MCF 10A (cell line): Measurements from ENCODE around the gene CTBP2. TPM values are rescaled to one million over a fixed set of nuclear protein-coding genes. Genes with fewer than 3 reads are reported as not detected.
A peak's percentile ranks its signal among the peaks of the same experiment; 100 is the strongest.

Source experiments
- BruUV-seq: library from RNA; stranded (reverse); fragments of 400-500 nt; replicated peaks from 2 replicates; lab custom pipeline; 2021; lab: Mats Ljungman, UMichigan
- CTCF ChIA-PET: fragments of 300-600 bp; sonication (Branson Sonifier 250); formaldehyde crosslinking; extraction: SDS; loops from one replicate; lab custom pipeline; 2021; ENCODE audit warnings: antibody characterized with exemption, inconsistent platforms; lab: Yijun Ruan, JAX
- POLR2A ChIA-PET: fragments of 300-600, 350-650 bp; sonication (Branson Sonifier 250); formaldehyde crosslinking; extraction: SDS; loops from one replicate; lab custom pipeline; 2020; ENCODE audit warnings: antibody characterized with exemption, inconsistent platforms; lab: Yijun Ruan, JAX
- DNase-seq: peaks from one replicate; pipeline ENCODE4 v3.0.0-alpha.2; 2018; ENCODE audit not compliant: unreplicated experiment
- H3K27ac Mint-ChIP-seq: one replicate; pipeline ENCODE4 v1.8.0; 2022; ENCODE audit warnings: mild to moderate bottlenecking, low read depth, mixed read lengths; ENCODE audit not compliant: unreplicated experiment
- H3K27me3 Mint-ChIP-seq: one replicate; pipeline ENCODE4 v1.8.0; 2022; ENCODE audit warnings: mixed read lengths; ENCODE audit not compliant: insufficient read depth, unreplicated experiment
- H3K36me3 Mint-ChIP-seq: one replicate; pipeline ENCODE4 v1.8.0; 2022; ENCODE audit warnings: mild to moderate bottlenecking, moderate library complexity, mixed read lengths; ENCODE audit not compliant: insufficient read depth, unreplicated experiment
- H3K4me1 Mint-ChIP-seq: one replicate; pipeline ENCODE4 v1.8.0; 2022; ENCODE audit warnings: mixed read lengths; ENCODE audit not compliant: insufficient read depth, unreplicated experiment
- H3K4me3 Mint-ChIP-seq: one replicate; pipeline ENCODE4 v1.8.0; 2022; ENCODE audit warnings: mild to moderate bottlenecking, moderate library complexity, mixed read lengths; ENCODE audit not compliant: unreplicated experiment
- H3K9me3 Mint-ChIP-seq: one replicate; pipeline ENCODE4 v1.8.0; 2022; ENCODE audit warnings: mixed read lengths; ENCODE audit not compliant: unreplicated experiment
- intact Hi-C: fragments of 100-400 bp; cut with micrococcal nuclease; formaldehyde crosslinking; loops from 2 replicates; pipeline ENCODE4 v1.14.1; 2022
- total RNA-seq: library from RNA; stranded (reverse); gene quantifications from 2 replicates; pipeline ENCODE4 v1.2.3, GENCODE V29; 2022
- TF ChIP-seq, protein P1 (sequence below): fragments of 200-600 bp; IDR thresholded peaks from one replicate; pipeline ENCODE4 v1.8.0; 2022; ENCODE audit warnings: antibody characterized with exemption, mild to moderate bottlenecking; ENCODE audit not compliant: unreplicated experiment

CTBP2 gene
- total RNA-seq, 1 experiment from 2014 or later = 152 TPM

DNA sequence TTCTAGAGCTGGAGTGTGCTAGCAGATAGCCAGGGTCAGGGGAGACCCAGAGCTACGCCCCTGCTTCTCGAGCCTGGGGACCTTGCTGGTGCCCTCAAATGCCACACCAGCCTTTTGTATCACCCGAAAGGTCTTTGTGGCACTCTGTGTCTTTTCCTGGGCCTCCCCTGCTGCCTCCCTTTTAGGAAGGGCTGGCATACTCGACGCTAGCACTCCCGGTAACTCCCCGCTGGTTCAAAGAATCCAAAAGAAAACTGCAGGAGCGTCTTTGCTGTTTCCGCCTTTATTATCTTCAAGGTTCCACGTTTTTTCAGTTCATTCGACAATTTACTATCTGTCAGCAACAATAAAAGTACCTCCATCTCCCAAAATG lies 36.3 kb downstream of the CTBP2 start:
- no peak for DNase-seq
- H3K4me3 Mint-ChIP-seq = peak overlapping the region; percentile 65
- TF ChIP-seq, protein P1, sequence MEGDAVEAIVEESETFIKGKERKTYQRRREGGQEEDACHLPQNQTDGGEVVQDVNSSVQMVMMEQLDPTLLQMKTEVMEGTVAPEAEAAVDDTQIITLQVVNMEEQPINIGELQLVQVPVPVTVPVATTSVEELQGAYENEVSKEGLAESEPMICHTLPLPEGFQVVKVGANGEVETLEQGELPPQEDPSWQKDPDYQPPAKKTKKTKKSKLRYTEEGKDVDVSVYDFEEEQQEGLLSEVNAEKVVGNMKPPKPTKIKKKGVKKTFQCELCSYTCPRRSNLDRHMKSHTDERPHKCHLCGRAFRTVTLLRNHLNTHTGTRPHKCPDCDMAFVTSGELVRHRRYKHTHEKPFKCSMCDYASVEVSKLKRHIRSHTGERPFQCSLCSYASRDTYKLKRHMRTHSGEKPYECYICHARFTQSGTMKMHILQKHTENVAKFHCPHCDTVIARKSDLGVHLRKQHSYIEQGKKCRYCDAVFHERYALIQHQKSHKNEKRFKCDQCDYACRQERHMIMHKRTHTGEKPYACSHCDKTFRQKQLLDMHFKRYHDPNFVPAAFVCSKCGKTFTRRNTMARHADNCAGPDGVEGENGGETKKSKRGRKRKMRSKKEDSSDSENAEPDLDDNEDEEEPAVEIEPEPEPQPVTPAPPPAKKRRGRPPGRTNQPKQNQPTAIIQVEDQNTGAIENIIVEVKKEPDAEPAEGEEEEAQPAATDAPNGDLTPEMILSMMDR = no peak
- TSS peak; percentile 71 for BruUV-seq
- H3K36me3 Mint-ChIP-seq = peaks cover 25% of the 10 kb centered on the region
- ChIA-PET CTCF (interaction anchor here (0.7 to 2.1 kb wide), 10 partner anchors 21 to 76 kb away, joined by 3 to 10 read pairs (median 6); no protein-coding TSS in a partner anchor), POLR2A (interaction anchor here (0.6 to 7.9 kb wide), 18 partner anchors 12 to 299 kb away, joined by 3 to 165 read pairs (median 6); partner anchors contain the start of gene CTBP2)
- intact Hi-C loops = loop anchor here (5.0 kb wide), 1 partner anchor 33 kb away; no protein-coding TSS in a partner anchor
- peak overlapping the region; percentile 93 for H3K27ac Mint-ChIP-seq
- H3K9me3 Mint-ChIP-seq = no peaks in the 10 kb centered on the region
- no peaks in the 10 kb centered on the region for H3K27me3 Mint-ChIP-seq
- H3K4me1 Mint-ChIP-seq = peaks cover 78% of the 10 kb centered on the region

DNA sequence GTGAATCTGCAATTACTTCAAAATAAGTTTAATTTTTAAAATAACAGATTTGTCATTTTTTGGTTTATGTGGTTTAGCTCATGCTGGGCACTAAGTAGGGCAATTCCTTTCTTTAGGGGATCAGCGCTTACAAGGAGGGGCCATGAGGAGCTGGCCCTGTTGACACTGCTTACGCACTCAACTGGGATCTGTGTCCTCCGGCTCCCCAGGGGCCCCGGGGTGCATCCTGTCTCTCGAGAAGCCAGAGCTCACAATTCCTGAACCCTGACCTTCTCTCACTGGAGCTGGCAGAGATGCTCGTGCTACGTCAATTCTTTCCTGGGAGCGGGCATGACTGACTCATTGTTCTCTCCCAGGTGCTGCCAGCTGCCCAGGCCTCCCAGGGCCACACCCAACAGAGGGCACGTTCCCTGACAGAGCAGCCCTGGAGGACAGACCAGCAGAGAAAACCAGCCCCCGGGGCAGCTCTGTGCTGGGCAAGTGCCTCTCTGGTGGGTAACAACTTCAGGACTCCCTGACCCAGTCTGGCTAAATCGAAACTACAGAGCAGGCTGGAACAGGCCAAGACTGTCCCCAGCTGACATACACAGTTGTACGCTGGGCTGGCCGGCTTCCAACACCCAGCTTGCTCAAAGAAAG lies 36.8 kb downstream of the CTBP2 start:
- TF ChIP-seq, protein P1 = no peak
- no TSS peak for BruUV-seq
- ChIA-PET CTCF (interaction anchor here (0.6 to 2.1 kb wide), 13 partner anchors 21 to 530 kb away, joined by 3 to 10 read pairs (median 6); no protein-coding TSS in a partner anchor), POLR2A (interaction anchor here (0.7 to 7.9 kb wide), 18 partner anchors 12 to 208 kb away, joined by 3 to 165 read pairs (median 6); no protein-coding TSS in a partner anchor)
- no peaks in the 10 kb centered on the region for H3K27me3 Mint-ChIP-seq
- peaks cover 23% of the 10 kb centered on the region for H3K36me3 Mint-ChIP-seq
- DNase-seq = peak; percentile 99
- peaks cover 76% of the 10 kb centered on the region for H3K4me1 Mint-ChIP-seq
- H3K9me3 Mint-ChIP-seq = no peaks in the 10 kb centered on the region
- H3K27ac Mint-ChIP-seq = peak overlapping the region; percentile 93
- intact Hi-C loops = loop anchor here (1.0 to 5.0 kb wide), 2 partner anchors 34 to 39 kb away; no protein-coding TSS in a partner anchor
- H3K4me3 Mint-ChIP-seq = peak overlapping the region; percentile 65

DNA sequence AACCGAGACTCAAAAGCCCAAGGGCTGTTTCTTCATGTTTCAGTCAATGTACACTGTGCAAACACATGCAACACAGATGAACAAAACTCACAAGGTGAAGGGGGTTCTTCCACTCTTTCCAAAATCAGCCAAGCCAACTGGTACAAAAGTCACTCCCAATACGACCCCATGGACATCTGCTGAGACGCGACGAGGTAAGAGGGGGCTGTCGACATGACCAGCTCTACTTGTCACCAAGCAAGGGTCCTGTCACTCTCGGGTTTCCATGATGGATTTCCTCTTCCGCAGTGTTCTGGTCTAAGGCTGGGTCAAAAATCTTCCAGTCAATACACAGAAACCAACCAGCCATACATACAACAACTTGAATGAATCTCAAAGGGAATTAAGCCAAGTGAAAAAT lies 37.8 kb downstream of the CTBP2 start:
- CTCF ChIA-PET = interaction anchor here (0.6 to 2.0 kb wide), 6 partner anchors 11 to 61 kb away, joined by 3 to 7 read pairs (median 4); no protein-coding TSS in a partner anchor
- POLR2A ChIA-PET = interaction anchor here (1.6 to 7.9 kb wide), 3 partner anchors 23 to 34 kb away, joined by 10 to 165 read pairs (median 28); no protein-coding TSS in a partner anchor

More for the DNA sequence above, 37.8 kb downstream of the CTBP2 start:
- H3K36me3 Mint-ChIP-seq = peaks cover 22% of the 10 kb centered on the region
- H3K4me3 Mint-ChIP-seq = no peak overlapping the region
- DNase-seq = no peak
- intact Hi-C loops = loop anchor here (5.0 kb wide), 1 partner anchor 35 kb away; no protein-coding TSS in a partner anchor
- BruUV-seq = no TSS peak
- H3K9me3 Mint-ChIP-seq = no peaks in the 10 kb centered on the region
- no peak overlapping the region for H3K27ac Mint-ChIP-seq
- no peaks in the 10 kb centered on the region for H3K27me3 Mint-ChIP-seq
- TF ChIP-seq, protein P1 = no peak
- H3K4me1 Mint-ChIP-seq = peaks cover 70% of the 10 kb centered on the region
